SKM-1 (cell line): ENCODE data around the gene ACD.

ENCODE experiments used
- DNase-seq: peaks from one replicate; lab custom pipeline; 2025; ENCODE audit not compliant: unreplicated experiment; lab: John Stamatoyannopoulos, UW

The ACD gene

GRCh38 chr16:67662653-67663010 is 2.6 kb upstream of the ACD start:
- no peak for DNase-seq

GRCh38 chr16:67661886-67662652 is 2.0 kb upstream of the ACD start:
- no peak for DNase-seq

DNA sequence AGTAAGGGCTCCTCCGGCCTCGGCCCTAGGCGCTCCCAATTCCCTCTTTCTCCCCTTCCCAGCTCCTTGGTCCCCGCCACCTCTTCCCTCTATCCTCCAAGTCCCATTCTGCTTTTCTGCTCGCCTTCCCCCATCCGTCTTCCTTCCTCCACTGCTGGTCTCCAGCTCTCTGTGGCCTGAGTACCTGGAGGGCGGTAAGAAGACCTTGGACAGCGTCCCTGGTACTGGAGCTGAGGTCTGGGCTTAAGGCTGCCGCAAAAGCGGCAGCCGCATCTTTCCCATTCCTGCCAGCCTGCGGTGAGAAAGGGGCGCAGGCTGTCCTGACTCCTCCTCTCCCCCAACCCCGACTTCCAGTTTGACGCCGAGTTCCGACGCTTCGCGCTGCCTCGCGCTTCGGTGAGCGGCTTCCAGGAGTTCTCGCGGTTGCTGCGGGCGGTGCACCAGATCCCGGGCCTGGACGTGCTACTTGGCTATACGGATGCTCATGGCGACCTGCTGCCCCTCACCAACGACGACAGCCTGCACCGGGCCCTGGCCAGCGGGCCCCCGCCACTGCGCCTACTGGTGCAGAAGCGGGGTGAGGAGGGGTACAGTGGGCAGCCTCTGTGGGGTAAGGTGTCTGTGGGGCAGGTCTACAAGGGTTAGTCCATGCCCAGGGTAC is 1.2 kb upstream of the ACD start:
- DNase-seq, result no peak

- peak; percentile 86 for DNase-seq
Measured at GRCh38 chr16:67660564-67661028, 536 bp upstream of the ACD start, which contains the start of gene PARD6A. PARD6A (plus strand) TSS chr16:67660960; CDS start chr16:67661039, 79 bp downstream.

DNA sequence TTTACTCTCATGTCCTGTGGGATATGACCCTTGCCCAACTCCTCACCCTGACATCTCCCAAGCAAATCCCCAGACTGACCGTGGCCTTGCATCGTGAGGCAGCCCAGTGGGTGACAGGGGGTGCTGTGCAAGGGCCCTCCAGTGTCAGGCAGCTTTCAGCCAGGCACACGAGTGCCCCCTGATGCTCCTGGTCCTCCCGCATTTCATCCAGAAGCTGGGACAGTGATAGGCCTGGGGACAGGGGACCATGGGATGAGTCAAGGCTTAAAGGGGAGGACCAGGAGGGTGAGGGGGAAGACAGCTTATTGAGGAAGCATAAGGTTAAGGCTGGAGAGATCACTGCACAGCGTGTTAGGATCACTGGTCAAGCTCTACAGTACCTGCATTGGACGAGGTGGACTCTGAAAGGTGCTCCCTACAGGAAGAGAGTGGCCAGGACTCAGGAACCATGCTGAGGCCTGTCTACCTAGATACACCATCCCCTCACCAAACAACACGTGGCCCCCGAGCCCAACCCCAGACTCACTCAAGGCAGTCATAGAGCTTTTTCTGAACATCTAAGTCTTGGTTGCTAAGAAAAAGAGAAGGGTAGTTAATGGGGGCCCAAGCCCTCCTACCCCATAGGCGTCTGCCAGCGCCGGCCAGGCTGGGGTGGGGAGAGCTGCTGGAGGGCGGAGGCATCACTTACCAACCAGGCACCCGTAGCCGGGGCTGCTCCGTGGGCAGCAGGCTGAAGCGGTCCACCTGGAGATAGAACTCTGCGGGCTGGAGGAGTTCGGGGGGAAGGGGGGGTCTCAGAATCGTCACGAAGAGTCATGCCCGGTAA is 998 bp downstream of the ACD start:
- DNase-seq, result no peak

- DNase-seq, result no peak
Measured at GRCh38 chr16:67657751-67658518, 2.1 kb downstream of the ACD start.

GRCh38 chr16:67657017-67657608 is 2.9 kb downstream of the ACD start:
- no peak for DNase-seq

DNA sequence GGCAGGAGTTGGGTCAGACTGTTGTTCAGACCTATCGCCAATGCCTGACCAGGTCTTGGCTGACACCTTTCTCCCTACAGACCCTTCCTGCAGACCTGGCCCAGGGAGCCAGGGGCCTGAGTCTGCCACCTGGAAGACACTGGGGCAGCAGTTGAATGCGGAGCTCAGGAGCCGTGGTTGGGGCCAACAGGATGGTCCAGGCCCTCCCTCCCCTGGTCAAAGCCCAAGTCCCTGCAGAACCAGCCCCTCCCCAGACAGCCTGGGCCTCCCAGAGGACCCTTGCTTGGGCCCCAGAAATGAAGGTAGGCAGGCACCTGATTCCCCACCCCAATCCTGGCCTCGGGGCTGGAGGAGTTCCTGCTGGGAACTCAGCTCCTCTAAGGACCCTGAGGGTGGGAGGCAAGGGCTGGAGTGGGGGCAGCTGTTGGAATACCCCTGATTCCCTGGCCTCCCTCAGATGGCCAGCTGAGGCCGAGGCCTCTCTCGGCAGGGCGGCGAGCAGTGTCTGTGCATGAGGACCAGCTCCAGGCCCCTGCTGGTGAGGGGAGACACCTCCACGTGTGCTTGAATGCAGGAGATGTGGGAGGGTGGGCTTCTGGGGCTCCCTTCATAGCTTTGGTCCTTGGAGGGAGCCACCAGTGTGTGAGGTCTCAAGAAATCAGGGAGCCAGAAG is 3.6 kb downstream of the ACD start:
- no peak for DNase-seq

- no peak for DNase-seq
Measured at GRCh38 chr16:67655363-67655762, 4.7 kb downstream of the ACD start.

DNA sequence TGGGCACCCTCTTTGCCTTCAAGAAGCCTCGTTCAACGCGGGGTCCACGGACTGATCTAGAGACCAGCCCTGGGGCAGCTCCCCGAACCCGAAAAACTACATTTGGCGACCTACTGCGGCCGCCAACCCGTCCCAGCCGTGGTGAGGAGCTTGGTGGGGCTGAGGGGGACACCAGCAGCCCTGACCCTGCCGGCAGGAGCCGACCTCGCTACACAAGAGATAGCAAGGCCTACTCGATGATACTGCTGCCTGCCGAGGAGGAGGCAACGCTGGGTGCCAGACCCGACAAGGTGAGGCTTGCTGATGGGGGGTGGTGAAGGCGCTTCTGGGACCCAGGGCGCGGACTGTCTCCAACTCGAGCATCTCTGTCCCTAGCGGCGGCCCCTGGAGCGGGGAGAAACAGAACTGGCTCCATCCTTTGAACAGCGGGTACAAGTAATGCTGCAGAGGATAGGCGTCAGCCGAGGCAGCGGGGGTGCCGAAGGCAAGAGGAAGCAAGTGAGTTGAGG is 5.6 kb downstream of the ACD start:
- DNase-seq, result no peak

- no peak for DNase-seq
Measured at GRCh38 chr16:67653789-67654402, 6.2 kb downstream of the ACD start.

GRCh38 chr16:67653128-67653788 is 6.8 kb downstream of the ACD start:
- no peak for DNase-seq

GRCh38 chr16:67652578-67653127 is 7.4 kb downstream of the ACD start:
- no peak for DNase-seq

GRCh38 chr16:67651847-67652246 is 8.2 kb downstream of the ACD start:
- no peak for DNase-seq

GRCh38 chr16:67651039-67651438 is 9.0 kb downstream of the ACD start:
- no peak for DNase-seq

DNA sequence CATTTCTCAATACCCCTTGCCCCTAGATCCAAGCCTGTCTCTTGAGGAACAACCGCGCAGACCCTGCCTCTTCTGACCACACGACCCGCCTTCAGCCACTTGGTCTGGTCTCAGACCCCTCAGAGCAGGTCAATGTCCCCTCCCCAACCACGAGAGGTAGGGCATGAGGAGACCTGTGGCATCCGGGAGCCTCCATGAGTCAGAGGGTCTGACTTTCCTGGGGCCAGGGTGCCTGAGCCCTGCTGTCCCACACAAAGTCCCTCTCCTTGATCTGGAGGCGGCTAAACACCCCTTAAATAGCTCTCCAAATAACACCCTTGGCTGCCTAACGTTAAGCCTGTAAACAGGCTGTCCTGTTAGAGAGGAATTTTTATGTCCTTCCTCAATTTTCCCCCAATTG is 10.0 kb downstream of the ACD start:
- DNase-seq, result no peak

DNA sequence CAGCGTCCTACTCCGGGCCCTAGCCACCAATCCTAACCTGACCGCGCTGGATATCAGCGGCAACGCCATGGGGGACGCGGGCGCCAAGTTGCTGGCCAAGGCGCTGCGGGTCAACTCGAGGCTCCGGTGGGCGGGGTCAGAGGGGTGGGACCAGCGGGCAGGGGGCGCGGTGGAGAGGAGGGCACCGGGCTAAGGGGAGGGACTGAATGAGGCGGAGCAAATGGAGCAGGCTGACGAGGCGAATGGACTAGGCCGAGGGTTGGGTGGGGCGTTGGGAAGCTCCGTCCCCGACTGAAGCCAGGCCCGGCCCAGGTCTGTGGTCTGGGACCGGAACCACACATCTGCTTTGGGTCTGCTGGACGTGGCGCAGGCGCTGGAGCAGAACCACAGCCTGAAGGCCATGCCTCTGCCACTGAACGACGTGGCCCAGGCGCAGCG is 10.5 kb downstream of the ACD start:
- DNase-seq, result no peak

GRCh38 chr16:67648764-67649407 is 11.2 kb downstream of the ACD start:
- DNase-seq, result no peak
